Kidney epithelial cell (primary cell): ENCODE data around the gene STARD13. TPM values are rescaled to one million over a fixed set of nuclear protein-coding genes. Genes with fewer than 3 reads are reported as not detected.

Source experiments
- DNase-seq: peaks from one replicate; pipeline ENCODE4 v3.0.0-alpha.2; 2010; ENCODE audit warnings: low read depth
- H3K27me3 ChIP-seq: 2 replicates; pipeline ENCODE4 v1.6.0; 2011; ENCODE audit warnings: low read length; ENCODE audit not compliant: control insufficient read depth, insufficient read depth
- H3K36me3 ChIP-seq: 2 replicates; pipeline ENCODE4 v1.5.1; 2011; ENCODE audit warnings: low read length; ENCODE audit not compliant: control insufficient read depth, insufficient read depth
- H3K4me3 ChIP-seq: 2 replicates; pipeline ENCODE4 v1.5.1; 2011; ENCODE audit warnings: low read depth, mild to moderate bottlenecking, control low read depth, low read length
- total RNA-seq: library from RNA; depleted of rRNA; stranded (reverse); fragments of >200 nt; gene quantifications from 2 replicates; pipeline ENCODE4 v1.2.3, GENCODE V29; 2015
- TF ChIP-seq, protein P1 (sequence below): IDR thresholded peaks from 2 replicates; pipeline ENCODE4 v1.5.1; 2011; ENCODE audit warnings: mild to moderate bottlenecking, moderate library complexity, low read length, control low read depth, inconsistent platforms; ENCODE audit not compliant: insufficient read depth, poor library complexity, severe bottlenecking

Gene STARD13
- total RNA-seq, 1 donor from 2014 or later, result 10.1 TPM

GRCh38 chr13:33235564-33235963 lies 50.0 kb downstream of the STARD13 start:
- TF ChIP-seq, protein P1, sequence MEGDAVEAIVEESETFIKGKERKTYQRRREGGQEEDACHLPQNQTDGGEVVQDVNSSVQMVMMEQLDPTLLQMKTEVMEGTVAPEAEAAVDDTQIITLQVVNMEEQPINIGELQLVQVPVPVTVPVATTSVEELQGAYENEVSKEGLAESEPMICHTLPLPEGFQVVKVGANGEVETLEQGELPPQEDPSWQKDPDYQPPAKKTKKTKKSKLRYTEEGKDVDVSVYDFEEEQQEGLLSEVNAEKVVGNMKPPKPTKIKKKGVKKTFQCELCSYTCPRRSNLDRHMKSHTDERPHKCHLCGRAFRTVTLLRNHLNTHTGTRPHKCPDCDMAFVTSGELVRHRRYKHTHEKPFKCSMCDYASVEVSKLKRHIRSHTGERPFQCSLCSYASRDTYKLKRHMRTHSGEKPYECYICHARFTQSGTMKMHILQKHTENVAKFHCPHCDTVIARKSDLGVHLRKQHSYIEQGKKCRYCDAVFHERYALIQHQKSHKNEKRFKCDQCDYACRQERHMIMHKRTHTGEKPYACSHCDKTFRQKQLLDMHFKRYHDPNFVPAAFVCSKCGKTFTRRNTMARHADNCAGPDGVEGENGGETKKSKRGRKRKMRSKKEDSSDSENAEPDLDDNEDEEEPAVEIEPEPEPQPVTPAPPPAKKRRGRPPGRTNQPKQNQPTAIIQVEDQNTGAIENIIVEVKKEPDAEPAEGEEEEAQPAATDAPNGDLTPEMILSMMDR, result no peak
- Histone ChIP-seq H3K27me3 (no peaks in the 10 kb centered on the region), H3K36me3 (no peaks in the 10 kb centered on the region), H3K4me3 (no peak overlapping the region)
- no peak for DNase-seq

DNA sequence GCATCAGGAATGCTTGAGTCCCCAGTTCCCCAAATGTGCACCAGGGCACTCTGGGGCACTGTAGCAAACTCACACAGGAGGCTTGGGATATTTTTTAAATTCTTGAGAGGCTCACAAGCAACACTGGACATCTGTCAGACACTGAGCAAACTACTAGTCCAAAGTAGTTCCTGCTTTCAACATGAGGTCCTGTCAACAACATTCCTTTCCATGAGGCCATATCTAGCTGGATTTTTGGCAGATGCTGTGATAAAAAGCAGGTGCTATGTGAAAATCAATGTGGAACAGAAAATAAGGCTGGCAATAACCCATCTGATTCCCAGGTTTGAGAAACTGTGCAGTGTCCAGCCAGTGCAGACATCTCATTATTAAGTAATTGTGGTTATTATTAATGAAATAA lies 50.5 kb downstream of the STARD13 start:
- DNase-seq, result no peak
- TF ChIP-seq, protein P1, result no peak
- Histone ChIP-seq H3K4me3 (no peak overlapping the region), H3K27me3 (no peaks in the 10 kb centered on the region), H3K36me3 (no peaks in the 10 kb centered on the region)

GRCh38 chr13:33233547-33233946 lies 52.0 kb downstream of the STARD13 start:
- Histone ChIP-seq H3K27me3 (no peaks in the 10 kb centered on the region), H3K4me3 (no peak overlapping the region), H3K36me3 (no peaks in the 10 kb centered on the region)
- TF ChIP-seq, protein P1, result no peak
- DNase-seq, result no peak

DNA sequence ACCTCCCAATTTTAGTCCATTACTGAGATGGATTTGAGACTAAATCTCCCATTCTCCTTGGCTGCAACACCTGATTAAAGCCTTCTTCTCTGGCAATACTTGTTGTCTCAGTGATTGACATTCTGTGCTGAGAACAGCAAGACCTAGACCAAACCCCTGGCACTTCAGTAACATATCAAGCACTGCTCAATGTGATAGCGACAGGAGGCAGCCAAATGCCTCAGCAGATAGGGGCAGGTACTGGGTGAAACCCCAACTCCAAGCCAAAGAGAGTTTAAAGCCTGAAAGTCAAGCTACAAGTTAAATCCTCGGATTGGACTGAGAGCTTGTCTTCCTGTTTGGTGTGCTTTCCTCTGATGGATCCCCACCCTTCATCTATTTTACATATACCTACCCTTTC lies 52.7 kb downstream of the STARD13 start:
- no peaks in the 10 kb centered on the region for H3K36me3 ChIP-seq
- H3K27me3 ChIP-seq, result no peaks in the 10 kb centered on the region
- no peak for DNase-seq
- no peak overlapping the region for H3K4me3 ChIP-seq
- TF ChIP-seq, protein P1, result no peak

DNA sequence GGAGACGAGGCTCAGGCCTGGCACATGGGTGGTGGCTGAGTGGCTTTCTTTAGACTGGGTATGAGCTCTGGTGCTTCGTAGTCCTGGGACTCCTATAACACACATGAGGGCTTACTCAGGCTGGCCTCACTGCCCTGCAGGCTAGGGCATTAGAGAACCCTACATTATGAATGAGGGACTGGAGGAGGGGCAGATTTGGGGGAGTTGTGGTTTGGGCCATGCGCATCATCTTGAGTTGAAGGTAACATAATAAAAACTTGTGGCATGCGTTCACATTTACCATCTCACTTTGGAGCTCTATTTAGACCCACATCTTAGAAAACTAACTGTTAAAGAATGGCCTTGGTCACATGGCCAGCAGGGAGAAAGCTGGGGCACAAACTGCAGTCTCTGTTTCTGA lies 54.2 kb downstream of the STARD13 start:
- no peaks in the 10 kb centered on the region for H3K36me3 ChIP-seq
- no peak overlapping the region for H3K4me3 ChIP-seq
- no peaks in the 10 kb centered on the region for H3K27me3 ChIP-seq
- no peak for DNase-seq
- TF ChIP-seq, protein P1, result no peak

- no peaks in the 10 kb centered on the region for H3K36me3 ChIP-seq
- DNase-seq, result no peak
- no peak overlapping the region for H3K4me3 ChIP-seq
- TF ChIP-seq, protein P1, result no peak
- no peaks in the 10 kb centered on the region for H3K27me3 ChIP-seq
These were observed 55.2 kb downstream of the STARD13 start for GRCh38 chr13:33230178-33230881.
